IPS-18c (cell line): Measurements from ENCODE around the gene SNN.

ENCODE experiments used
- H3K4me3 ChIP-seq: 2 replicates; pipeline ENCODE4 v1.7.0; 2013; ENCODE audit warnings: low read depth, mild to moderate bottlenecking, low read length, moderate library complexity; ENCODE audit not compliant: insufficient read depth
- H3K9me3 ChIP-seq: one replicate; pipeline ENCODE4 v1.6.1; 2013; ENCODE audit warnings: mild to moderate bottlenecking, low read length, moderate library complexity; ENCODE audit not compliant: control insufficient read depth, insufficient read depth

The SNN gene

GRCh38 chr16:11631214-11631613, 37.0 kb upstream of the SNN start:
- no peak overlapping the region for H3K4me3 ChIP-seq

GRCh38 chr16:11632455-11632939, 35.8 kb upstream of the SNN start:
- no peak overlapping the region for H3K4me3 ChIP-seq

More at GRCh38 chr16:11631214-11631613, 37.0 kb upstream of the SNN start:
- peaks cover 2% of the 10 kb centered on the region for H3K9me3 ChIP-seq

GRCh38 chr16:11633113-11633512, 35.1 kb upstream of the SNN start:
- no peak overlapping the region for H3K4me3 ChIP-seq
- peaks cover 4% of the 10 kb centered on the region for H3K9me3 ChIP-seq

More at GRCh38 chr16:11632455-11632939, 35.8 kb upstream of the SNN start:
- H3K9me3 ChIP-seq, result peaks cover 2% of the 10 kb centered on the region

GRCh38 chr16:11634312-11634711, 33.9 kb upstream of the SNN start:
- Histone ChIP-seq H3K9me3 (peaks cover 4% of the 10 kb centered on the region), H3K4me3 (no peak overlapping the region)

- no peak overlapping the region for H3K4me3 ChIP-seq
- peaks cover 4% of the 10 kb centered on the region for H3K9me3 ChIP-seq
These were observed 33.1 kb upstream of the SNN start for GRCh38 chr16:11635113-11635652.

GRCh38 chr16:11635679-11636171, 32.5 kb upstream of the SNN start:
- Histone ChIP-seq H3K4me3 (peak overlapping the region; percentile 4; the same call in 1 of the 2 replicates), H3K9me3 (peaks cover 4% of the 10 kb centered on the region)

- Histone ChIP-seq H3K9me3 (peaks cover 2% of the 10 kb centered on the region), H3K4me3 (peak overlapping the region; percentile 4; the same call in 1 of the 2 replicates)
These were observed 32.0 kb upstream of the SNN start for GRCh38 chr16:11636172-11636721.

GRCh38 chr16:11637320-11637719, 30.9 kb upstream of the SNN start:
- no peak overlapping the region for H3K4me3 ChIP-seq
- H3K9me3 ChIP-seq, result peaks cover 2% of the 10 kb centered on the region

GRCh38 chr16:11638140-11638539, 30.1 kb upstream of the SNN start:
- no peak overlapping the region for H3K4me3 ChIP-seq
- H3K9me3 ChIP-seq, result peaks cover 2% of the 10 kb centered on the region

GRCh38 chr16:11639008-11639562, 29.2 kb upstream of the SNN start:
- no peak overlapping the region for H3K4me3 ChIP-seq
- peaks cover 2% of the 10 kb centered on the region for H3K9me3 ChIP-seq

- no peak overlapping the region for H3K4me3 ChIP-seq
- H3K9me3 ChIP-seq, result peaks cover 2% of the 10 kb centered on the region
These were observed 28.0 kb upstream of the SNN start for GRCh38 chr16:11639925-11640899.

- H3K9me3 ChIP-seq, result peaks cover 2% of the 10 kb centered on the region
- no peak overlapping the region for H3K4me3 ChIP-seq
These were observed 27.1 kb upstream of the SNN start for GRCh38 chr16:11640987-11641817.

- H3K4me3 ChIP-seq, result no peak overlapping the region
- H3K9me3 ChIP-seq, result peaks cover 2% of the 10 kb centered on the region
These were observed 25.5 kb upstream of the SNN start for GRCh38 chr16:11642765-11643116.

GRCh38 chr16:11649276-11649675, 19.0 kb upstream of the SNN start:
- no peaks in the 10 kb centered on the region for H3K9me3 ChIP-seq
- H3K4me3 ChIP-seq, result no peak overlapping the region

GRCh38 chr16:11650641-11651591, 17.3 kb upstream of the SNN start:
- H3K9me3 ChIP-seq, result no peaks in the 10 kb centered on the region
- no peak overlapping the region for H3K4me3 ChIP-seq

GRCh38 chr16:11651796-11652195, 16.5 kb upstream of the SNN start:
- Histone ChIP-seq H3K4me3 (no peak overlapping the region), H3K9me3 (no peaks in the 10 kb centered on the region)
